Activated CD4-positive, alpha-beta T cell treated with anti-CD3 and anti-CD28 coated beads, Interleukin-2, amount 50 U/mL, for 48 hours (primary cell): ENCODE results near the gene MBTPS1.

ENCODE experiments used
- DNase-seq, 2 experiments: peaks; one replicate each; pipeline ENCODE4 v3.0.0-alpha.2; 2020

The MBTPS1 gene

DNA sequence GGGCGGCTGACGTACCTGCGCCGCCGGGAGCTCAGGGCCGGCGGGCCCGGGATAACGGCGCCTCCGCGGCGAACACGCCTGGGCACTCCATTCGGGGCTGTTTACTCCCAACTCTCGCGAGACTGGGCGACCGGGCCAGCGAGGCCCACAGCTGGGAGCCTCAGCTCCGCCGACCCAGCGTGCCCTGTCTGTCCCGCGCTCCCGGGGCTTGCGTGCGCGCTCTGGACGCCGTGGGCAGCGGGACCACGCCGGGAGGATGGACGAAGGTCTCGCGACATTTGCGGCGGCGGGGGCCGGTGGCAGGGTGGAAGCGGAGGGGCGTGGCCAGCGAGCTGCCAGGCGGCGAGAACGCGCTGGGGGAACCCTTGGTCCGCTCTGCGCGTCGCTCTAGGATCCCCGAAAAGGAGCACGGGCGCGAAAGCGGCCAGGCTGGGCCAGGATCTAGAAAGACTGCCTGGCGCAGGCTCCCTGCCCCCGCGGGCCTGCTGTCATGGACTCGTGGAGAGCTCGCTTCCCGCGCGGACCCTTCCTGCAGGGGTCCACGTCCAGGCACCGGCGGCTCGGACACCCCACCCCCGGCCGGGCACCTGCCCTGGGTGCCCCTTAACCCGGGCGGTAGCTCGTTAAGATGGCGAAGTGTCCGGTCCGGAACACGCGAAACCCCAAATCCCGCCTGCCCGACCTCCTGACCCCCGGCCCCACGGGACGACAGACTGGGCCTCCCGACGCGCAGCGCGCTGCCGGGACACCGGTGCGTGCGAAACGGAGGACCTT is at the start of gene MBTPS1:
MBTPS1 (minus strand) TSS at position 223 of the 774 bp plus-strand sequence. CDS start 15,159 bp downstream, outside the sequence.
- peak; percentile 97 to 98 for DNase-seq

DNA sequence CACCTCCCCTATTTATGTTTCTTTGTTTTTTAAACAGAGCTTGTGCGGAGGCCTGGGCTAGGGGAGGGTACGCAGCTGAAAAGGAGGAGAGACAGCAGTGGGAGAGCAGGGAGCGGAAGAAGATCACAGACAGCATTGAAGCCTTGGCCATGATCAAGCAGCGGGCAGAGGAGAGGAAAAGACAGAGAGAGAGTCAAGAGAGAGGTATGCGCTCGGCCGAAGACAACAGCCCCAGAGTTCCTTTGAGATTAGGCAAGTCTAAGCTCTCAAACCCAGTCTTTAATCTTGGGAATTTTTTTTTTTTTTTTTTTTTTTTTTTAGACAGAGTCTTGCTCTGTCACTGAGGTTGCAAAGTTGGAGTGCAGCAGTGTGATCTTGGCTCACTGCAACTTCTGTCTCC is 49.0 kb upstream of the MBTPS1 start:
- DNase-seq, result no peak

DNA sequence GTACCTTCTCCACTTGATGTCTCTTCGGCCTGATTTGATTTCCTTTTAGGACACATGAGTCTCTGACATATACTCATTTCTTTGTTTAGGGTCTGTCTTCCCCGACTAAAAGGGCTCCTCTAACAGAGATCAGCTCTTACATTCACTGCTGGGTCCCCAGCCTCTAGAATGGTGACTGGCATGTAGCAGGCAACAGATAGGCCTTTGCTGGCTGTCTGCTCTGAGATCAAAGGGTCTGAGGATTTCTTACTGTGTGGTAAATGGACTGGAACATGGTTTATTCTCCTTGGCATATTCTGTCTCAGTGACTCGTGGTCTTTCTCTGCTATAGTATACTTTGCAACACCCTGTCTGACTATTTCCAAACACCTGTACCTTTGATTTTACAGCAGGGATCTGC is 45.1 kb upstream of the MBTPS1 start:
- no peak for DNase-seq

GRCh38 chr16:84161037-84161436 is 44.3 kb upstream of the MBTPS1 start:
- no peak for DNase-seq

GRCh38 chr16:84159800-84160199 is 43.1 kb upstream of the MBTPS1 start:
- DNase-seq, result no peak

DNA sequence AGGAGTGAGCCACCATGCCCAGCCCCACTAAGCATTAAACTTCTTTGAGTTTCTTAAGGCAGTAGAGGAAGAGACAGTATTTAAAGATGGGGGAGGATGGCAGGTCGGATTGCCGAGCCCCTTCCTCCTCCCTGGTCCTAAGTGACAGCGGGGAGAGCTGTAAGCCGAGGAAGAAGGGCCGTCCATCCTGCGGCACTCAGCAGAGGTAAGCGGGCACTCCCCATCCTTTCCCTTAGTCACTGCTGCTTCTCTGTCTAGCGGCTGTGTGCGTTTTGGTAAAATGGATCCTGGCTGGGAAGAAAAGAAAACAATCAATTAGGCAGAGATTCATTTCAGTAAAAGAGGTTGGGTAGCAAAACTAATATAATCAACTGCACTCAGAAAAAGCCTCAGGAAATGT is 42.3 kb upstream of the MBTPS1 start:
- no peak for DNase-seq

DNA sequence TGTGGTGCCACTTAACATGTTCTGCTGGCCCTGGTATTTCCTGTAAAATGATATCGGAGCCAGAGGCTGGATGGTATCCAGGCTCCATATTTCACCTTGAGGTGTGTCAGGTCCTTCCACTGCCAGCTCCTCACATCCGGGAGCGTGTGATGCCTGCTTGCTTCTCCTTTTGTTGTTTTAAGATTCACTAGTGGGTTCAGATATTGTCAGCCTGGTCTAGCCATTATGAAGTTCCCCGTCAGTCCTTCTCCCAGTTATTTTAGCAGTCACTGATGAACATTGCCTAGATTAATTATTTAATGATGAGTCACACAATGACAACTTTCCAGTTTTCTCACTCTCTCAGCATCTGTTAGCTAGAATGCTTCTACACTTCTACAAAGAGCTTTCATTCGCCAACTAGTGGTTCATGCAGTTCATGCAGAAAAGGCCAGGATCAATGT is 39.6 kb upstream of the MBTPS1 start:
- no peak for DNase-seq

GRCh38 chr16:84155771-84156170 is 39.0 kb upstream of the MBTPS1 start:
- DNase-seq, result no peak

- DNase-seq, result no peak
Observed at GRCh38 chr16:84155226-84155625, 38.5 kb upstream of the MBTPS1 start.

DNA sequence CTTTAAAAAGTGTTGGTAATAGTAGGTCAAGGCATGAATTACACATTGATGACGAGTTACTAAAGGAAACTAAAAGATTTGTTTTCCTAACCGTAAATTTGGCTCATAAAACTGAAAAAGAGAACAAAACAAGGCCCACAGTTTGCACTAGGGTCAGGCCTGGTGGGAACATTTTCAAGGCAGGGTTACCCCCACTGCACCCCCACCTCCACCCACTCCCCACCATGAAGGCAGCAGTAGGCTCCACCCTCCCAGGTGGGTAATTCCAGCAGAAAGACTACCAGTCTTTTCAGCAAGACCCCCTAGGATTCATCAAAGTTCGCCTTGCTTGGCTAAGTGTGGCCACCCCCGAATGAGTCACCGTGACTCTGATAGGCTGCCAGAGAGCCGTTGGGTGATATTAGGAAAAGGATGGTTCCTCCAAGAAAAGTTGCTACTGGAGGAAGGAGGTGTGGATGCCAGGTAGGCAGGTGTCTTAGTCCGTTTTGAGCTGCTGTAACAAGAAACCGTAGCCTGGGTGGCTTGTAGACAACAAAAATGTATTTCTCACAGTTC is 37.0 kb upstream of the MBTPS1 start:
- DNase-seq, result no peak

- DNase-seq, result no peak
Observed at GRCh38 chr16:84150926-84151325, 34.2 kb upstream of the MBTPS1 start.

DNA sequence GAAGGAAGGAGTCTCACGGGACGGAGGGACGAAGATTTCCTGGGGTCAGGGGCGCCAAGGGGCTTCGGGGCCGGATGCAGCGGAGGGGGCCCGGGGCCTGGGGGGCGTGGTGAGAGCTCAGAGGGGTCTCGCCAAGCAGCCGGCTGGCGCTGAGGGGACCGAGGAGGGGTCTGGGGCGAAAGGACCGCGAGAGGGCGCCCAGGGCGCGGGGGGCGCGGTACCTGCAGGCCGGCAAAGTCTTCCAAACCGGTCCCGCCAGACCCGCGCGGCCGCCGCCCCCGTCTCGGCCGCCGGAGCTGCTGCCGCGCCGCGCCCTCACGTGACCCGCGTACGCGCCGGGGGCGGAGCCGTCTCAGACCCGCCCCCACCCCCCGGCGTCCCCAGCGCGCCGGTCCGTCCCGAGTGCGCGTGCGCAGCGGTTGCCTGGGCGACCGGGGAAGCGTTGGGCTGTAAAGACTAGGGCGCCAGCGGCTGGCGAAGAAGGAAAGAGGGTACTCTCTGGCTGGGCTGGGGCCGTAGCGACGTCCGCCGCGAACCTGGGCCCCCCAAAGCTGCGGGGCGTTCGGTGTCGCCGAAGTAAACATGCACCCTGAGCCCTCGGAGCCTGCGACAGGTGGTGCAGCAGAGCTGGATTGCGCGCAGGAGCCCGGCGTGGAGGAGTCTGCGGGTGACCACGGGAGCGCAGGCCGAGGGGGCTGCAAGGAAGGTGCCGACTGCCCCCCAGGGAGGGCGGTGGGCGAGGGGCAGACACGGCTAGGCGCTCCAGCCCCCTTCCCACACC is 28.3 kb upstream of the MBTPS1 start, which contains the start of the genes DNAAF1 and HSDL1:
DNAAF1 (plus strand) TSS at position 450 of the 781 bp plus-strand sequence; CDS start at position 583, 133 bp downstream.
HSDL1 (minus strand) TSS at position 319 of the 781 bp plus-strand sequence. CDS start 13,856 bp downstream, outside the sequence.
- DNase-seq, result peak; percentile 92

- peak; percentile 50 to 61 for DNase-seq
Observed at GRCh38 chr16:84144209-84144858, 27.6 kb upstream of the MBTPS1 start.

DNA sequence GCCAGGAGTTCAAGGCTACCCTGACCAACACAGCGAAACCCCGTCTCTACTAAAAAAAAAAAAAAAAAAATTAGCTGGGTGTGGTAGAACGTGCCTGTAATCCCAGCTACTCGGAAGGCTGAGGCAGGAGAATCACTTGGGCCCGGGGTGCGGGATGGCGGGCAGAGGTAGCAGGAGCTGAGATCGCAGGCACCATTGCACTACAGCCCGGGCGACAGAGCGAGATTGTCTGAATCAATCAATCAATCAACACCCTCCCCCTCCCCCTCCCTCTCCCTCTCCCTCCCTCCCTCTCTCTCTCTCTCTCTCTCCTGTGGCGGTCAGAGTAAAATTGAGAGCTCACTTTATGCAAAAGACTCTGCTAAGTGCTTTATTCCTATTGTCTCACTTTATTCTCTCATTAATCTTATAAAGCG is 27.1 kb upstream of the MBTPS1 start:
- DNase-seq, result no peak

- DNase-seq, result no peak
Observed at GRCh38 chr16:84143081-84143480, 26.3 kb upstream of the MBTPS1 start.

DNA sequence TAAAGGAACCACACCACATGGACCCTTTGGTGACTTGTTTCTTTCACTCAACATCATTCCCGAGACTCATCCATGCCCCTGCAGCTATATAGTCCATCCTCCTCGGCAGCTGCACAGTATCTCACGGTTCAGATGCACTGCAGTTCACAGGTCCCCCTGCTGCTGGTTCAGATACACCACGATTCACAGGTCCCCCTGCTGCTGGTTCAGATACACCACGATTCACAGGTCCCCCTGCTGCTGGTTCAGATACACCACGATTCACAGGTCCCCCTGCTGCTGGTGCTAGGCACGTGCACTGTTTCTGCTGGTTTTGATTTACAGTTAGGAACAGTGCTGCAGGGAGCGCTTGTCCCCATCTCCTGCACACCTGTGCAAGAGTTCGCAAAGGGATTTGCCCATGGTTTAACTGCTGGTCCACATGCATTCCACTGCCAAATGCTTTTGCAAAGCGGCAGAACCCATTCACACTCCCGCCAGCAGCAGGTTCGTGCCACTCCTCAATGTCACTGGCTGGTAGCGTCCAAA is 24.5 kb upstream of the MBTPS1 start:
- no peak for DNase-seq

- no peak for DNase-seq
Observed at GRCh38 chr16:84139628-84140258, 23.0 kb upstream of the MBTPS1 start.

- peak; percentile 36 to 48 for DNase-seq
Observed at GRCh38 chr16:84138824-84139627, 22.3 kb upstream of the MBTPS1 start.

DNA sequence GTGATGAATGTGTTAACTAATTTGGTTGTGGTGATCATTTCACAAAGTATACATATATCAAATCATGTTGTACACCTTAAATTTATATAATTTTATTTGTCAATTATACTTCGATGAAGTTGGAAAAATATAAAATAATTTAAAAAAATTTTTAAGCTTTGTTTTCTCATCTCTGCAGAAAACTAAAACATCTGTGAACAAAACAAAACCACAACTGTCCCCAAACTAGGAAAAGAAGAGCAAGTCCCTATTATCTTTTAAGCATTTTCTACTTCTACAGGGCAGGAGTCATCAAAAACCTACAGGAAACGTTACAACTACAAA is 21.7 kb upstream of the MBTPS1 start:
- DNase-seq, result no peak

- DNase-seq, result no peak
Observed at GRCh38 chr16:84137769-84138357, 21.1 kb upstream of the MBTPS1 start.

GRCh38 chr16:84137287-84137686 is 20.5 kb upstream of the MBTPS1 start:
- DNase-seq, result no peak
